ENCODE measurements around the gene SUCLG2. TPM values are rescaled to one million over a fixed set of nuclear protein-coding genes. Genes with fewer than 3 reads are reported as not detected.

The SUCLG2 gene
- total RNA-seq, 1 experiment from 2014 or later, result 38.5 TPM

GRCh38 chr3:67375976-67376375, 278.4 kb downstream of the SUCLG2 start:
- no peaks in the 10 kb centered on the region for H3K9me3 ChIP-seq (ENCODE audit: control insufficient read depth, low read depth, low read length)
- Mint-ChIP-seq H3K27ac (no peak overlapping the region), H3K4me3 (no peak overlapping the region), H3K4me1 (no peaks in the 10 kb centered on the region), H3K27me3 (ENCODE audit: low read depth) (no peaks in the 10 kb centered on the region), H3K36me3 (ENCODE audit: insufficient read depth in 1 of 3, low read depth in 3 of 3) (peaks cover 2 to 6% (median 2%) of the 10 kb centered on the region in 3 experiments; a peak in 3 of 7 replicates), H3K9me3 (no peaks in the 10 kb centered on the region)
- no peaks in the 10 kb centered on the region for H3K27me3 ChIP-seq (ENCODE audit: insufficient read depth, low read length)
- H3K23ac ChIP-seq (ENCODE audit: insufficient read length, low read depth, low read length), result no peak overlapping the region
- no peak overlapping the region for H3K27ac ChIP-seq (ENCODE audit: insufficient read length, low read depth, low read length)
- H2BK120ac ChIP-seq (ENCODE audit: low read depth, low read length, poor library complexity, severe bottlenecking), result no peak overlapping the region
- DNase-seq, result no peak
- H3K4ac ChIP-seq (ENCODE audit: low read depth, low read length), result no peak overlapping the region
- no peaks in the 10 kb centered on the region for H3K4me1 ChIP-seq (ENCODE audit: insufficient read depth, low read length)
- H2BK5ac ChIP-seq (ENCODE audit: insufficient read length, low read length), result no peak overlapping the region
- no peak overlapping the region for H3K56ac ChIP-seq (ENCODE audit: insufficient read length, low read depth, low read length)
- no peak overlapping the region for H2BK15ac ChIP-seq (ENCODE audit: low read depth, low read length)
- H3K79me1 ChIP-seq (ENCODE audit: insufficient read depth, low read depth, low read length, poor library complexity, severe bottlenecking), result no peaks in the 10 kb centered on the region
- TF ChIP-seq CTCF (conservative IDR thresholded peaks at IDR 0.05), result no peak
- no peak overlapping the region for H3K4me2 ChIP-seq (ENCODE audit: insufficient read depth, insufficient read length, low read length)
- no peak overlapping the region for H3K18ac ChIP-seq (ENCODE audit: insufficient read length, low read depth, low read length)
- H2BK12ac ChIP-seq (ENCODE audit: insufficient read length, low read depth, low read length), result no peak overlapping the region
- H2AFZ ChIP-seq (ENCODE audit: low read length), result no peak overlapping the region
- no peak overlapping the region for H2BK20ac ChIP-seq (ENCODE audit: low read depth, low read length, poor library complexity, severe bottlenecking)
- H3T11ph ChIP-seq (ENCODE audit: low read length), result no peak overlapping the region
- no CpG with 5 or more reads among the region's 5 CpGs for WGBS (ENCODE audit: extremely low coverage, insufficient read length, low lambda C conversion rate)
- no peak overlapping the region for H3K9ac ChIP-seq (ENCODE audit: extremely low read depth, insufficient read length, low read length)
- no peak overlapping the region for H4K8ac ChIP-seq (replicated peaks; ENCODE audit: insufficient read length, low read depth, low read length)
- H3K23me2 ChIP-seq (ENCODE audit: insufficient read length, low read depth, low read length, poor library complexity, severe bottlenecking), result no peaks in the 10 kb centered on the region
- no peaks in the 10 kb centered on the region for H4K20me1 ChIP-seq (ENCODE audit: control insufficient read depth, insufficient read depth, insufficient read length)
- H3K79me2 ChIP-seq (ENCODE audit: insufficient read depth, low read length), result no peaks in the 10 kb centered on the region
- H4K5ac ChIP-seq (ENCODE audit: insufficient read length, low read depth, low read length), result no peak overlapping the region
- no peak overlapping the region for H3K14ac ChIP-seq (ENCODE audit: insufficient read depth, low read length)
- no peak overlapping the region for H2AK5ac ChIP-seq (ENCODE audit: insufficient read length, low read length)
- H4K91ac ChIP-seq (ENCODE audit: insufficient read length, low read depth, low read length), result no peak overlapping the region

Data from H9 (cell line).